HG02938 (cell line): Measurements from ENCODE around the gene PDLIM5.

Source experiments
- ATAC-seq: cut with Tn5 transposase; IDR thresholded peaks from one replicate; pipeline ENCODE4 v1.9.1; 2021; ENCODE audit warnings: mild to moderate bottlenecking, moderate library complexity; ENCODE audit not compliant: unreplicated experiment

The PDLIM5 gene

DNA sequence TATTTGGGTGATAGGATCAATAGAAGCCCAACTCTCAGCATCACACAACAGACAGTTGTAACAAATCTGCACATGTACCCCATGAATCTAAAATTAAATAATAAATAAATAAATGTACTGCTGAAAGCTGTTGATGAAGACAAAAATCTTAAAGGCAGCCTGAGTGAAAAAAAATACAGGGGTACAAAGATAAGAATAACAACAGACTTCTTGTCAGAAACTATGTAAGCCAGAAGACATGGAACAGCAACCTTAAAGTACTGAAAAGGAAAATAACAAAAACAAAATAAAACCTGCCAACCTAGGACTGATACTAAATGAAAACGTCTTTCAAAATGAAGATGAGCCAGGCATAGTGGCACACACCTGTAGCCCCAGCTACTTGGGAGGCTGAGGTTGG is 25.0 kb upstream of the PDLIM5 start:
- ATAC-seq: no peak

- no peak for ATAC-seq
Observed at GRCh38 chr4:94428884-94429283, 22.9 kb upstream of the PDLIM5 start.

DNA sequence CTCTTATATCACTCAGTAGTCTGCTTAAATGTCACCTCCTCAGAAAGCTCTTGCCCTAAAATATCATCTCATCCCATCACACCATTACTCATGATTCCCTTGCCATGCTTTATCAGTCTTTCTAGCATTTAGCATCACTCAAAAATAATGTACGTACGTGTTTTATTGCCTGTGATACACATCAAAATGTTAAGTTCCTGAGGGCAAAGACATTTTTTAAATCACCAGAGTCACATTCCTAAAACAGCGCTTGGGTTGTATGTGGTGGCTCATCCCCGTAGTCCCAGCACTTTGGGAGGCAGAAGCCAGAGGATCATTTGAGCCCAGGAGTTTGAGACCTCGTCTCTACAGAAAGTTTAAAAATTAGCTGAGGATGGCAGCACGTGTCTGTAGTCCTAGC is 21.3 kb upstream of the PDLIM5 start:
- ATAC-seq: no peak

DNA sequence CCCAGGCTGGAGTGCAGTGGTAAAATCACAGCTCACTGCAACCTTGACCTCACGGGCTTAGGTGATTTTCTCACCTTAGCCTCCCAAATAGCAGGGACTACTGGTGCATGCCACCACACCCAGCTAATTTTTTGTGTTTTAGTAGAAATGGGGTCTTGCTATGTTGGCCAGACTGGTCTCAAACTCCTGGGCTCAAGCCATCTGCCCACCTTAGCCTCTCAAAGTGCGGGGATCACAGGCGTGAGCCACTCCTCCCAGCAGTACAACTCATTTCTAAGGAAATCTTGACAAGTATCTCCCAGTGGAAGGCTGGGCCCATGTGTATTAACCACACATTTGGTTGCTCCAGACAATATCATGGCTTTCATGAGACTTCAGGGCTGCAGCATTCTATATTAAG is 20.4 kb upstream of the PDLIM5 start:
- ATAC-seq: no peak

DNA sequence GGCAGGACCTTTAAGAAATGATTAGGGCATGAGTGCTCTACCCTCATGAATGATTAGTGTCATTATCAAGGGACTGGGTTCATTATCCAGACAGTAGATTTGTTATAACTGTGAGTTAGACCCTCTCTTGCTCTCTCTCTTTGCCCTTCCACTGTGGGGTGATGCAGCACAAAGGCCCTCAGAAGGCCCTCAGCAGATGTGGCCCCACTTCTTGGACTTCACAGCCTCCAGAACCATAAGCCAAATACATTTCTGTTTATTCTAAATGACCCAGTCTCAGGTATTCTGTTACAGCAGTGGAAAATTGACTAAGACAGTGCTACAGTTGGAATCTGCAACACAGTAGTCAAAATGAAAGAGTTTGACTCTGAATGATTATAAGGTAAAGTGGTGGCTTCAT is 17.2 kb upstream of the PDLIM5 start:
- ATAC-seq: no peak

DNA sequence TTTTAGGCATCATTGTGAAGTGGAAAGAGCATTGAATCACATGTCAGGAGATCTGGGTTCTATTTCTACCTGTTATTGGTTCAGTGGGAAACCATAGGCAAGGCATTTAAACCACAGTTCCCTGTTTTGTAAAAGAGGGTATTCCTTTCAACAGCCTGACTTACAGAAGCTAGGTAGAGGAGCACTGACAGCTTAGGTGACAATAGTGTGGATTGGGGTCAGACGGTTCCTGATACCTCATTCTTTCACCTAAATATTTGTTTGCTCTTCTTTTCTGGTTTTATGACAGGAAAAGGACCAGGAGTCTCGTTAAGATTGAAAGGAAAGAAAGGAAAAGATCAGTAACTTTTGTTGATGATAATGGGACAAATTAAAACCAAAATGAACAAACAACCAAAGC is 15.9 kb upstream of the PDLIM5 start:
- no peak for ATAC-seq

- ATAC-seq: no peak
Observed at GRCh38 chr4:94436512-94436911, 15.2 kb upstream of the PDLIM5 start.

DNA sequence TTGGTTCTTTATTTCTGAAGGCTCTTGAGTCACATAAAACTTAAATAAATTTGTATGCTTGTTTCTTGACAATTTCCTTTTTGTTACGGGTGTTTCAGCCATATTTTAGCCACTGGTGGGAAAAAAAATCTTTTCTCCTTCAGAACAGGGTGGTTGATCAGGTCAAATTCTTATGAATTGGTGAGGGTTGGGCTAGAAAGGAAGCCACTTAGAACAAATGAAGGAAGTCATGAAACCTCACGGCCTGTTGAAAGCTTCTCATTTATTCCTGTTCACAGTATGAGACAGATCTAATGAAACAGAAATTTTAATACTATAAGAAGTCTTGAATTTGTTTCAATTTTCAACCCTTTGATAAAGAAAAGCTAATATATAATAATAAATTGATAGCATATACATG is 12.1 kb upstream of the PDLIM5 start:
- ATAC-seq: no peak

- ATAC-seq: no peak
Observed at GRCh38 chr4:94441838-94442237, 9.9 kb upstream of the PDLIM5 start.

- no peak for ATAC-seq
Observed at GRCh38 chr4:94442251-94442650, 9.5 kb upstream of the PDLIM5 start.

- ATAC-seq: no peak
Observed at GRCh38 chr4:94446386-94446785, 5.4 kb upstream of the PDLIM5 start.

DNA sequence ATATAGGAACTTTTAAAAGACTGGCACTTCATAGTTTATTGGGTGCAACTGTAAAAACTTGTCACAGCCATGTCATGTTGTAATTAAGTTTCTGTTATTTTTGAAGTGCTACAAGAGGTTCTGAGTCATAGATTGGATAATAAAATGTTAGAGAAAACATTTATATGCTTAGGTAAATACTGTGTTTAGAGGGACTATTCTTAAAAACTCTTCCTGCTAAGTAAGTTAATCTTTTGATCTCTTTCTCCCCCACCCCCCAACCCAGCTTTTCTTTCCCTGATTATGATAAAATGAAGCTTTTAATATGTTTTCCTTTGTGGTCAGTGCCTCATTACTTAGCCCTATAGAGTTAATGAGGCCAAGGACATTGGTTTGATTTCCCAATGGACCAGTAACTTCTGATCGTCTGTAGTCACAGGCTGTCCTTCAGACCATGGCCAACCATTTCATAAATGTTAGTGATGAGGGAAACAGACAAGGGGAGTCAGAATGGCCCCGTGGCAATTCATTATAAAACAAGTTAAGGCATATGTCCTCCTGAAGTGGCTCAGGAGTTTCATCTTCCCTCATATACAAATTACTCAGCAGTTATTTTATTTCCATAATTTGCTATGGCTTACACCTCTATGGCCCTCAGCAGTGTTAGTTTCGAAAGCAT is 3.9 kb upstream of the PDLIM5 start:
- no peak for ATAC-seq

GRCh38 chr4:94448815-94449375 is 2.8 kb upstream of the PDLIM5 start:
- no peak for ATAC-seq

DNA sequence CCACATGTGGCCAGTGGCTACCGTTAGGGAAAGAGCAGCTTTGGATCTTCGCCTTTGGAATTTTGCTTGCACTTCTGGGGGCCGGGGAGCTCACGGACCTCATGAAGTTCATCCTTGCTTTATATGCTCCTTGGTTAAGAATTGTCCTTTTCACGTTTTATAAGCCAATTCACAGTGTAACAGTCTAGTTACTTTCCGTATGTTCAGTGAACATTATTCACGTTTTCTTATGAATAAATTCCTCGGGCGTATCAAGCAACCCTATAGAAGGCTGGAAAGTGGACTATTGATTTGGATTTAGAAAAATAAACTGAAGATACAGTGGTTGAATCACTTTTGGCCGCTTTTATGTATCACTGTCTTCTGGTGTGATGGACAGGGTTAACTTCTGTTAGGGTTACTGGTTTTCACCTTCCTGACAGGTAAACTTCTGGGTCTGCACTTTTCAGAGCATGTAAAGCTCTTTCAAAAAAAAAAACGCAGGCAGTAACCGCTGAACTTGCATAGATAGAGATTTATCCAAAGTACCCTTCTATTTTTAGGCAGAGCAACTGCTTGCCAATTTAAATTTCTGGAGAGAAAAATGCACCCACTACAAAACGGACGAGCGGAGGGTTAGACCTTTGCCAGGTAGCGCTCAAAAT is 569 bp upstream of the PDLIM5 start:
- ATAC-seq: no peak

DNA sequence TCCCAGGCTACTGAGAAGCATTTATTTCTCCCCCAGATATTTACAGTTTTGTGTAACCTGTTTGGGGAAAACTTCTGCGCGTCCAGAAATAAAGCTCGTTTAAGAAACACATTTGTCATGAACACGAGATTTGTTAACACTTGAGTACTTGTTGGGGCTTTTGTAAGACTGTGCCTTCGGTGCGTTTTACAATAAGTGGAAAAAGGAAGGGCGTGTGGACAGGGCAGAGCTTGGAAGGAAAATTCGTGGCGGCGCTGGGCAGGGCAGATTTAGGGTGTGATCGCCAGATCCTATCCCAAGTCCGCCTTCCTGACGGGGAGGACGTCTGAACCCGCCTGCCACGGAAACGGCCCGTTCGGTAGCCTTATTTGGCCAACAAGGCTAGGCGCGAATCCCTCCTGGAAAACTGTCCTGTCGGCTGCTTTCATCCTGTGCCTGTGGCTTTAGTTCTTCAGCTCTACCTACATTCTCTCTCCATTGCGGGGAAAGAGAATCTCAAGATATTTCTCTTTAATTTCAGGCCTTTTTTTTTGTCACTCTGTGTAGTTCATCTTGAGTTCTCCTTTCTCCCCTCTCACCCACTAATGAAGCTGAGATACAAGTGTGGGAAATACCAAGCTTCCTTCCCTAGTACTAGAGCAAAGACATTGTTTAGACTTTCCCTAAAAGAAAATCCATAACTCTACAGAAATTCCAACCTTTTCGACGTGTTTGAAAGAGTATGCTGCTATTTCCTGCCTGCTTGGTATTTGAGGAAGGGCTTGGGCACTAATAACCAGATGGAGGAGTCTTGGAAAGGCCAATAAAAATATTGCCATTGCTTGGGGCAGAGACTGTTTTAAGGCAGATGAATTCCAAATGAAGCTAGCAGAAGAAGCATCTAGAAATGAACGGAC is 982 bp downstream of the PDLIM5 start:
- ATAC-seq: peak; percentile 11

DNA sequence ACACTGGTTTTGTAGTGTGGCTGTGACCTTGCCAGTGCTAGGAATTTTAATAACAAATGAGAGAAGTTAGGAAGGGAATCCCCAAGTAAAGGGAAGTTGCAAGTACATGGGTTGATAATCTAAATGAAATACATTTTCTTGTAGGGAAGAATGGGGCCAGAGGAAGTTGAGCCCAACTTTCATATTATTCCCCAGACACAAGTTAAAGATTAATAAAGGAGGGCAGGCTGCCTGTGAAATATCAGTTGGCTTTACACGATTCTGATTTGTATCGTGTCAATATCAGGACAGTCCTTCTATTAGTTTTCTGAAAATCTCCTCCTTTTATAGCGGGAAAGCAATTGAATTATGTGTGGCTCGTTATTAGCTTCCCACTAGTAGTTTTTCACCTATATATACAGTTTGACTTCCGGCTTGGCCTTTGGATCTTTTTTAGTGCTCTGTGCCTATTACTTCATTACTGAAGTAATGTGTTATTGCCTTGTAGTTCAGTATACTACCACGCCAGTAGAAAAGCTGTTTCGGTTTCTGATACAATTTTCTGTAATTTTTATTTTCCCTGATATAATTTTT is 1.7 kb downstream of the PDLIM5 start:
- ATAC-seq: no peak

DNA sequence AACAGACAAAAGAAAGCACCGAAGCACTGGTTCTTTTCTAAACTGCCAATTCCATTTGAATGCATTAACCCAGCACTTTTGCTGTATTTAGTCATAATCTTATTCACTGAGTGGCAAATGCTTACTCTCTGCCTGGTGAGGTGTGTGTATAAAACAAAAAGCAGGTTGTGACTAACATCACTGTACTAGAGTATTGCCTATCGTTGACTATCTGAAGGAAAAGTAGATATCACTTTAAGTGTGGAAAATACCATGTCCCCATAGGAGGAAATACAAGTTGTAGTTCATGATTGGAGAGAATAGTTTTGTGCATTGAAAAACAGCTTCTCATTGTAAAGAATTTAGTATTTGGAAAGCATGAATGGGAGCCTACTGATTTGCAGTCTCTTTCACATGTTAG is 2.7 kb downstream of the PDLIM5 start:
- no peak for ATAC-seq

DNA sequence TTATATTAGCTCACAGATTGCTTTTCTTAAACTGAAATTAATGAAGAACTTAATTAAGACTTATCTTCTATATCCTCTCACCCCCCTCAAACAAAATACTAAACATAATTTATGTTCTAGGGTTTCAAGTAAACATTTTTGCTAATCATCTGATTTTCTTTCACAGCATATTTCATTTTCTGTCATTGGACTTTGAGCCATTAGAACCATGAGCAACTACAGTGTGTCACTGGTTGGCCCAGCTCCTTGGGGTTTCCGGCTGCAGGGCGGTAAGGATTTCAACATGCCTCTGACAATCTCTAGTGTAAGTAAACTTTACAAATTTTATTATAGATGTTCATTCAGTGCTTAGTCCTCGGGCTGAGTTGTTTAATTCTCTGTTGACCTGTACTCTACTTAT is 3.3 kb downstream of the PDLIM5 start:
- ATAC-seq: no peak

- no peak for ATAC-seq
Observed at GRCh38 chr4:94457692-94458106, 6.0 kb downstream of the PDLIM5 start.

GRCh38 chr4:94458682-94459081 is 6.9 kb downstream of the PDLIM5 start:
- no peak for ATAC-seq

DNA sequence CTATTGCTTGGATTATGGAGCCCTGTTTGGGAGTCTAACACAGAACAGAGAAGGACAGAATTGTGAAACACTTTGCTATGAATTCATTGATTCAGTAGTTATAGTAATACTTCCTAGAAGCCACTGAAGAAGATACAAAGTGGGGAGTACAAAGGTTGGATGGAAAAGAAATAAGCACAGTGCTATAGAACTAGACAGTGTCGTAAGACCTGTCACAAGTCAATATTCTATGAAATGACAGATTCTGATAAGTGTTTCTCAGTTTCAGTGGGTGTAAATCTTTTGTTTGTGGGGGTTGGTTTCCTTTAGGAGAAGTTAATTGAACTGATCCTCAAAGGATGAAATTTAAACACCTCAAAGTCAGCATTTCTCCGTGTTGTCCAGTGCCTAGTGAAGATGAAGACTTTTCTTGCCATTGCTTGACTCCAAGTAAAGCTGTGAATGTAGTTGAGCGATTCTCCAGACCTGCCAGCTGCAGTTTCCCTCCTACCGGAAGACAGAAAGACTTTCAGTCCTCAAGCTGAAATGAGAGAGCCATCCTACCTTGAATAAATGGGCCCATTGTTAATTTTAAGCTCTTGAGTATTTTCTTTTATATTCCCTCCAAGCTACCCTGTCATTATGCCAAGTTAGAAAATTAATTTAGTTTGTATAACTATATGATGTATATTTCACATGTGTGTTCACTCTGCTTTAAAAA is 7.9 kb downstream of the PDLIM5 start:
- no peak for ATAC-seq
